ENCODE measurements around the gene NR3C1. TPM values are rescaled to one million over a fixed set of nuclear protein-coding genes. Genes with fewer than 3 reads are reported as not detected.
A peak's percentile ranks its signal among the peaks of the same experiment; 100 is the strongest.

Gene NR3C1
- total RNA-seq, 2 donors from 2014 or later, result 67.8 to 73.5 TPM

DNA sequence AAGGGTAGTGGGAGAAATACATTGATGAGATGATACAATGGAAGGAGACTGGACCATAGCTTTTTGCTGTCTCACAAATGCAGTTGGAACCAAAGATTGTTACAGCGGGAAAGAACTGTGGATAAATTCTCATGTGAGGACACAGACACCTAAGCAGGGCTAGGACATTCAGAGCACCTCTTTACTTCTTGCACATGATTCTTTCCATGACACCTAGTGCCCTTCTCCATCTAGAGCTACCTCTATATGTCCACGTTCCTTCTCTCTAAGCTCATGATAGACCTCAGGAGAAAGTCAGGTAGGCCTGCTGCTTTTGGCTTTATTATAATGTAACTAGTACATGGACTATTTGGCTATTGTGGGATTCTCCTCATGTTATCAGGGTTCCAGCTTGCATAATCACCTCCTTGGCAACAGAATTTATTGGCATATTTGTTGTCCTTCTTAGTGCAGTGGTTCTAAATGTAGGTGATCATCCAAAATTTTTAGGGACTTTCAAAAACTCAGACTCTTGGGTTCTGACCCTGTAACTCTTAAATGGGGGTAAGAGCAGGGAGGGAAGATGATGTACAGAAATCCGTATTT lies 27.2 kb downstream of the NR3C1 start:
- no peak for DNase-seq (ENCODE audit: low spot score)
- intact Hi-C loops (cut with DNase I), result no loop called here

DNA sequence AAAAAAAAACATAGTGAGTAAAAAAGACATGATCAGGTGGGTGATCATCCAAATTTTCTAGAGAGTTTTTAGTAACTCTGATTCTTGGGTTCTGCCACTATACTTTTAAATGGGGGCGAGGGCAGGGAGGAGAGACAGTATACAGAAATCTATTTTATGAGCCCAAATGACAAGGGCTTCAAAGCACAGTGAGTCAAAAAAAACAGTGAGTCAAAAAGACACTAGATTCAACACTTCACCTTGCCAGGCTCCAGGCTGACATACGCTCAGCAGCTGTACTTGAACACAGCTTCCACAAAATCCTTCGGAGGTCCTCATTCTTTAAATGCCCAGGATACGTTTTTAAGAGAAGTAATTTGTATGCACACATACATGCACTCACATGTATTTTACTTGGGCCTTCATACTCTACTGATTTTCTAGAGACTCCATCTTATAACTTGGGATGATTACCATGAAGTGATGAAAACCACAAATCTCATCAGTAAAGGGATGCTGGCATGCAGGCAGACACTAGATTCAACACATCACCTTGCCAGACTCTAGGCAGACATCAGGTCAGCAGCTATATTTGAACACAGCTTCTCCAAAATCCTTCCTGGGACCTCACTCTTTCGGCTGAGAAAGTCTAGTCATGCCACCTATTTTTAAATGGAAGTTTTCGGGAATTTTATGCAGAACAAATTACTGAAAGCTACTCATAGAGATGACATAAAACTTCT lies 28.8 kb downstream of the NR3C1 start:
- intact Hi-C loops (cut with DNase I), result no loop called here
- no peak for DNase-seq (ENCODE audit: low spot score)

DNA sequence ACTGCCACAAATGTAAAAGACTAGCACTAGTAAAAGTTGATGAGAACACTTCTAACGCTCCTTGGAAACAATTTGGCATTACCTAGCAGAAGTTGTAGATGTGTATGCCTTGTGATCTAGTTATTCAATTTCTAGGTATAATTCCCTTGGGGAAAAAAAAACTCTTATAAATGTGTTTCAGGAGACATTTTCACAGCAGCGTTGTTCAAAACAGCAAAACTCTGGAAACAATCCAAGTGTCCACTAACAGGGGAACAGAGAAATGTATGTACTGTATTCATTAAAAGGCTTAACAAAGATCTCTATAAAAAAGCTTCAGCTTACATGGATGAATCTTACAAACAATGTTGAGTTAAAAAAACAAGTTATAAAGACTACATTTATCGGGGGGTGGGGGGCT lies 30.4 kb downstream of the NR3C1 start:
- intact Hi-C loops (cut with DNase I), result no loop called here
- no peak for DNase-seq (ENCODE audit: low spot score)

DNA sequence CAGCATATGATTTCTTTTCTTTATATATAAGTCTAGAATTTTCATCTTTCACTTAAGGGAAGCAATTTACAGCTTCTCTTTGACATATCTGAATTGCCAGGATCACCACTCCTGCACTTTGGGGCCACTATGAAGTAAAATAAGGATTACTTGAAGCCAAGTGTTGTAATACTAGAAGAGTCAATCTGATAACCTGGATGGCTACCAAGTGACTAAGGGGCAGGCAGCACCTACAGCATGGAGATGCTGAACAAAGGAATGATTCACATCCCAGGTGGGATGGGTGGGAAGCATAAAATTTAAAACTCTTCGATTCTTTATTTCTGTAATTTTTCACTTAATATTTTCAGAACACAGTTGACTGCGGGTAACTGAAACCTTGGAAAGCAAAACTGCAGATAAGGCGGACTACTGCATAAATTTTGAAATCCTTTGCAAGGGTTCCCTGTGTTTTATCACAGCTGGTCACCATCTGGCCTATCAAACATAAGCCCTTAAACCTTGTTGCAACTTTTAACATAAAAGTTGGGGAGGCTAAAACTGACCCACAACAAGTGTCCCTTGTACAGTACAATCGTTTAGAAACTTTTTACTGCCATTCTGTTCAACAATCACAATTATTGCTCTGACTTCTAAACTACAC lies 31.2 kb downstream of the NR3C1 start:
- no peak for DNase-seq (ENCODE audit: low spot score)
- intact Hi-C loops (cut with DNase I), result no loop called here

DNA sequence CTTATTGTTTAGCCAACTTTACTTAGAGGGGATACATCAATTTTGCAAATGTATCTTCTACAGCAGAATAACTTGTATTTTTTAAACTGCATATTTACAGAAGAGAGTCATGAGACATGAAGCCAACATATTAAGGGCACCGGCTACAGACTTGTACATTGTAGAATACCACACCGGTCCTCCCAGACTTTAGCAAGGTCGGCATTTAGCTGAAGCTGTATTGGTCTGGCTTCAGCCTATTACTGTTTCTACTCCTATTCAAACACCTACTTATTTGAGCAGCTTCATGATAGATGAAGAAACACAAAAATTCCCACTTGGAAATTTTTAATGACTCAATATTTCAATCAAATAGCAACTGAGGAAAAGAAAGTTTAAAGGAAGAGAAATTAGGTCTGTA lies 33.0 kb downstream of the NR3C1 start:
- DNase-seq (ENCODE audit: low spot score), result no peak
- intact Hi-C loops (cut with DNase I), result no loop called here

DNA sequence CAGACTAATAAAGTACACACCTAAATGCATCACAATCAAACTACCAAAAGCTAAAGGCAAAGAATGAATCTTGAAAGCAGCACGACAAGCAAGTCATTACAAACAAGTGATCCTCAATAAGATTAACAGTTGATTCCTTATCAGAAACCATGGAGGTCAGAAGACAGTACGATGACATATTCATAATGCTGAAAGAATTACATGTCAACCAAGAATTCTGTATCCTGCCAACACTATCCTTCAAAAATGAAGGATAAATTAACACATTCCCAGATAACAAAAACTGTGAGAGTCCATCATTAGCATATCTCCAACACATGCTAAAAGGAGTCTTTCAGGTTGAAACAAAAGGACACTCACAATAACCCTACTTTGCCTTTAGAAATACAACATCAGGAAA lies 39.4 kb downstream of the NR3C1 start:
- intact Hi-C loops (cut with DNase I), result no loop called here
- no peak for DNase-seq (ENCODE audit: low spot score)

DNA sequence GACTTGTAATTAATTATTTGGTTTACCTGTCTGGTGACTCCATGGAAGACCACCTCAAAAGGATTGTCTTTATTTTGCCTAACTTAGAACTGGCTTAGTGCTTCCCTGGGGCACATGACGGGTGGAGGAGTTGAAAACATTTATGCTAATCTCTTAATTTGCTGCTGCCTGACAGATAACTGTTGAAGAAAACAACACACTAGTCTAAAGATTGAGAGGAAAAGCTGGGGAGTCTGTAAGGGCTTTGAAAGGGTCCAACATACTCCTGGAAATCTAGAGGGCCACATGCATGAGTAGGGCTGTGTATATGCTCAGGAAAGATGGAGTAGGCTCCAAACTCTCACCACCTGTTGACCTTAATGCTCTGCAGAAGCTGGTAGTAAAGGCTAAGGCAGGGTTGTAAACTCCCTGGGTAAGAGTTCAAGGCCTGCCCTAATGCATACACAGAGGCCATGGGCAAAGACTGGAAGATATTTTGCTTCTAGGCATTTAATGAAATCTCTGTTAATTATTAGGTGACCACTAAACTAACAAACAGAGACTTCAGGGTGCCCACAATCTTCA lies 40.7 kb downstream of the NR3C1 start:
- intact Hi-C loops (cut with DNase I), result no loop called here
- DNase-seq (ENCODE audit: low spot score), result no peak

DNA sequence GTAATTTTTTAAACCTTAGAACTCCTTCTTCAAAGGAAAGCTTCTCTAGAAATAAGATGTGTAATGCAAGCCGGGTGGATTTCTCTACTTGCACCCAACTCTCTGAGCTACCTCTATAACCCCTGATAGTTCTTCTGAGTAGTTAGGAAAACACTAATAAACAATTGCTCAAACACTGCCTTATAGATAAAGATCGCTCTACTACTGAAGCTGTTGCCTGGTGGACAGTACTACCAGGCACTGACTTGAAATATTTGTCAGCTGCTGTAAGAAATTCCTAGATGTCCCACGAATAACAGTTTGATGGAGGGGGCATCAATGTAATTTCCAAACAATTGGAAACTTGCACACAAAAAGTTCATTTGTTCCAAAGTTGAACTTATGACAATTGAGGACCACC lies 42.0 kb downstream of the NR3C1 start:
- DNase-seq (ENCODE audit: low spot score), result no peak
- intact Hi-C loops (cut with DNase I), result no loop called here

DNA sequence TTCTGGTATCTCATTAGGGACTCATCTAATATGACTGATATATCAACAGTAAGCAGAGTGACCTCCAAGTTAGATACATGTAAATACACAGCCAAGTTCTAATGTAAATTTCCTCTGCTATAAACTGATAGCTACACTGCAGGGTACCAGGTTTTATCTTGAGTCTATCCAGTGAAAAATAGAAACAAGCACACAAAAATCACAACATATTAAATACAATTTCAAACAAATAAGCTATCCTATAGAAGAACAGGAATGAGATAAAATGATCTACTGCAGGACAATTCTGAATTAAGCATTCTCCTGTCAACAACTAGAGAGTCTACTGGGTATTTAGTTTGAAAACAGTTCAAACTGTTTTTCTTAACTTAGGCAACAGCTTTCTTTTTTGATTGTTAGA lies 42.7 kb downstream of the NR3C1 start:
- no peak for DNase-seq (ENCODE audit: low spot score)
- intact Hi-C loops (cut with DNase I), result no loop called here

DNA sequence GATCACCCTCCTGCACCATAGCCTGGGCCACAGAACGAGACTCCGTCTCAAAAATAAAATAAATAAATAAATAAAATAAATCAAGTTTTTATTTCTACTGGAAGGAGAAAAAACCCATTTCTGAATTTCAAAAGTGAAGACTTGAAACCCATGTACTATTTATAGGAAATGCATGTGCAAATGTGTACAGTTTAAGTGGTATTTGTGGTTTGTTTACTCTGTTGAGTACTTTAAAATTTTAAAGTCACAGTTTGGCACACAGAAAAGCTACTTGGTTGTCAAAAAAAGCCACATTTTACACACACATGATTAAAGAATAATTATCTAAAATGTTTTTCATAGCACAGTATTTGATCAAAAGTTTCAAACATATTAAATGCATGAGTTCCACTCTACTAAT lies 43.6 kb downstream of the NR3C1 start:
- intact Hi-C loops (cut with DNase I), result no loop called here
- no peak for DNase-seq (ENCODE audit: low spot score)

DNA sequence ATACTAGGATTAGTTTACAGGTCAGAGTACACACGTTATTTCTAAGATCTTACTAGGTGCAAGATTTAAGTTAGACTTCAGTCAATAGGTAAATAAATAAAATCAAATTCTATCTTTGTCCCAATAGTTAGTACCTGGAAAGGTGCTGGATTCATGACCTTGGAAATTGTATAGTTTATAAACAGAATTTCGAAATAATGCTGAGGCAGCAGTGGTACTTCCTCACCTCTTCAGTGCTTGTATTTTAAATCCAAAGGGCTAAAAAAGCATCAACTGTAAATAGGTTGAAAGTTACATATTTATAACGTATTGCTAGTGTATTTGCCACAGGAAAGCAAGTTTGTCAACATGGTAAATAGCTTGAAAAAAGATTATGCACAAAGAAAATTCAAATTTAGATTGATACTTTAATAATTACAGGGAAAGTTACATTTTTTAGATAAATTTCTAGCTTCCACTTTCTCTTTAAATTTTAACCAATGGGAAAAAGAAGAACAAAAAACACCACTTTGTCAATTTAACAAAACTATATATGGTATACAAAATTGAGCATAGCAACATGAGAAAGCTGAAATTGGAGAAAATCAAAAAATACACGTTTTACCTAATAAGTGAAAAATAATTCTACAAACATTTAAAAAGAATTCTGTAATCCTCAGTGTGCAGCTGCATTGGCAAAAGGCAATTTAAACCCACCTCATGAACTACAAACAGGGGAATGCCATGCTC lies 46.5 kb downstream of the NR3C1 start:
- intact Hi-C loops (cut with DNase I), result no loop called here
- DNase-seq (ENCODE audit: low spot score), result no peak

DNA sequence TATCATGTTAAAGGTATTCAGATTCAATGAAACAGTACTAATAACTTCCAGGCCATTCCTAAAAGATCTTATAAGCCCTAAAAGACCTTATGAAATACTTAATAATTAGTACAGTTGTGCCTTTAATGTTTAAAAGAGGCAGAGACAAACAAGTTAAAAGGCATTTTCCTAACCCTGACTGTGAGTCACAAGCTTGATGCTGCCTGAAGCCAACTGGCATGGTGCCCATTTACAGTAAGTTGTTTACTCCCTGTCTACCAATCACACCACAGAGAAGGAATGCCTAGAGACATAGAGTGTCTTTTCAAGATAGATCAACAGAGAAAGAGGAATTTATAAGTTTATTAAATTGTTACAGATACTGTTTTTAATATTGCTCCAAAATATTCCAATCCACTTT lies 47.8 kb downstream of the NR3C1 start:
- intact Hi-C loops (cut with DNase I), result no loop called here
- peak; percentile 80 for DNase-seq (ENCODE audit: low spot score)

DNA sequence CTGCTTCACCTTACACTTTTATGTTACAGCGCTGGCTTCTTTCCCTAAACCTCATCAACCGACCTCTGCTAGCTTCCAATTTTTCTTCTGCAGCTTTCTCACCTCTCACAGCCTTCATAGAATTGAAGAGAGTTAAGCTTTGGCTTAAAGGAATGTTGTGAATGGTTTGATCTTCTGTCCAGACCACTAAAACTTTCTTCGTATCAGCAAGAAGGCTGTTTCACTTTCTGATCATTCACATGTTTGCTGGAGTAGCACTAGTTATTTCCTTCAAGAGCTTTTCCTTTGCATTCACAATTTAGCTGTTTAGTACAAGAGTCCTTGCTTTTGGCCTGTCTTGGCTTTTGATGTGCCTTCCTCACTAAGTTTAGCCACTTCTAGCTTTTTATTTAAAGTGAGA lies 49.5 kb downstream of the NR3C1 start:
- intact Hi-C loops (cut with DNase I), result no loop called here
- DNase-seq (ENCODE audit: low spot score), result no peak

DNA sequence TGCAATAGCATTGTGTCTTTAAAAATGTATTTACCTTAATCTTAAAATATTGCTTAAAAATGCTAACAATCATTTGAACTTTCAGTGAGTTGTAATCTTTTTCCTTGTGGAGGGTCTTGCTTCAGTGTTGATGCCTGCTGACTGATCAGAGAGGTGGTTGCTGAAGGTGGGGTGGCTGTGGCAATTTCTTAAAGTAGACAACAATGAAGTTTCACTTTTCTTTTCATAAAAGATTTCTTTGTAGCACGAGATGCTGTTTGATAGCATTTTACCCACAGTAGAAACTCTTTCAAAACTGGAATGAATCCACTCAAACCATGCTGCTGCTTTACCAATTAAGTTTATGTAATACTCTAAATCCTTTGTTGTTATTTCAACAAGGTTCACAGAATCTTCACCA lies 50.8 kb downstream of the NR3C1 start:
- no peak for DNase-seq (ENCODE audit: low spot score)
- intact Hi-C loops (cut with DNase I), result no loop called here

DNA sequence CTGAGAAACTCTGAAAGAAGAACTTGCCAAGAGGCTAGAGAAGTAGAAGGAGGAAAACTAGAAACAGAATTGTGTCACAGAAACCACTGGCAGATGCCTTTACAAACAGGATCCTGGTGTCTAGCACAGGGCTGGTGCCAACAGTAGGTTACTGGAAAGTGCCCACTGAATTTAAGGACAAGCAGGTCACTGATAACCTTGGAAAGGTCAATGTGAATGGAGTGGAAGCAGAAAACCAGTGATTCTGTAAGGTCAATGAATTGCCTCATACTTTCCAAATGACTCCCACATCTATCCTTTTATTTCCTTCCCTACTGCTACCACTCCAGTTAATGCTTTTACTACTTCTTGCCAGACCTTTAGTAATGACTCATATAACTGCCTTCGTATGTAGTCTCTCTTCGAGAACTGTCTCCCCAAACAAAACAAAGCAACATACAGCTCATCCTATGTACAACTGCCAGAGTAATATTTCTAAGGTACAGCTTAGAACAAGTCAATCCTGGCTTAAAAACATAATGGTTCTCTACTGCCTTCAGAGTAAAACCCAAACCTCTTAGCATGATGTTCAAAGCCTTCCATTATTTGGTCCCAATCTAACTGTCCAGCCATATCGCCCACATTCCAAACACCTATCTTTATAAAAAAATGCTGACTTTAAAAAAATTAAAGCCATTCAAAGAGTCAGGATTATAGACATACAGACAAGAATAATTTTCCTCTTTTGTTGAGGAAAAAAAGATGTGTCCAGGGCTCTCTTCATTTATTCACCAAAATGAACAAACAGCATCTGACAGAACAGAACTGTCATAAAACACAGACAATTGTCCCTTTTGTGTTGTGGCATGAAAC lies 52.5 kb downstream of the NR3C1 start:
- intact Hi-C loops (cut with DNase I), result no loop called here
- no peak for DNase-seq (ENCODE audit: low spot score)

DNA sequence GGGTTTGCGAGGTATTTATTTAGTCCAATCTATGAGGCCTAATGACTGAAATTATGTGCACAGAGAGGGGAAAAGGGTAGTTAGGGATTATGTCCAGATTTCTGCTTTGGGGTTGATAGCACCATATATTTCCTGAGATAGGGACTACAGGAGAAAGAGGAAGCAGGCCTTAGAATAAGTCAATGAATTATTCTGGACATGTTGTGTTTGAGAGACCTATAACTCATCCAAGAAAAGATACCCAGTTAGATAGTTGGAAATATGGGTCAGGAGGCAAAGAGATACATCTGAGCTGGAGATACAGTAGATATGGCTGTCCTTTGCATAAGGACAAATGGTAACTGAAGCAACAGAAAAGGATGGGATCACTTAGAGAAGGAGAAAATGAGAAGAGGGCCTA lies 53.1 kb downstream of the NR3C1 start:
- intact Hi-C loops (cut with DNase I), result no loop called here

DNA sequence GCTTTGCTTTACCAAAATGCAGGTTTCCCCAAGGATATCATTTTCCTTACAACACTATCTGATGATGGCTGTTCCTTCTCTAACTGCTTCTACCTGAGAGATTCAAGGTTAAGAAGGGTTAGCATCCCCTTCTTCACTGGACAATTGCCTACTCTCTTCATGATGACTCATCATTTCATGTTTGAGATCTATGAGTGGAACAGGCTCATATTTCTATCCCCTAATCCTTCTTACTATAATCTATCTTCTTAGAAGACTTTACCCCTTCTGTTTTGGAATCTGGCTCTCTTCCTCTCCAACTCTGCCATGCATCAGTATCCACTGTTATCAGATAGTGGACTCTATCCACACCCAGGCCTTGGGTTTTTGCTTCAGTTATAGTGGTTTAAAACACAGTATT lies 54.3 kb downstream of the NR3C1 start:
- DNase-seq (ENCODE audit: low spot score), result no peak
- intact Hi-C loops (cut with DNase I), result no loop called here

More for the DNA sequence above, 53.1 kb downstream of the NR3C1 start:
- DNase-seq (ENCODE audit: low spot score), result no peak

DNA sequence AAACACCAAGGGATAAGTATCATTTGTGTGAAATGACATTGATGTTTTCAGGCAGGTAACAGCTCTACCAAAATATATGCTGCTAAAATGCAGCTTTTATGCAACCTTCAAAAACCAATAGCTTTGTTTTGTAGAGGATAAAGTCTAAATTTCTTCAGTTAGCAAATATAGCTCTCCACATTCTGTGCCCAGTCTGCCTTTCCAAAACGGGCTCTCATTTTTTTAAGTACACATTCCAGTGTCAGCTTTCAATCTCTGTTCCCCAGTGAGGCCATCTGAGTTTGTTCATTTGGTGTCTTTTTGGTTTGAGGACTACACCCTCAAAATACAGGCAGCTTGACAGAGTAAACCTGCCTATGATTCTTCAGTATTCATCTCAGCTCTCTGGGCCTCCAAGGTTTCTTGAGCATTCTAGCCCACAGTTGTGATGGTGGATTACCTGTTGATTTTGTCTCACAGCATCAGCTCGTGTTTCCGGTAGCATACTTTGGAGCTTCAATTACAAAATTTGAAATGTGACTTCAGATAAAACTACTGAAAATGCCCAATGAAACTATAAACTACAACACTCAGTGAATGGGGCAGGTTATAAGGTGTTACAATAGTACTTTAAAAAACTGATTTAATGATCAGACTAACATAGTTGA lies 55.7 kb downstream of the NR3C1 start:
- intact Hi-C loops (cut with DNase I), result no loop called here
- DNase-seq (ENCODE audit: low spot score), result no peak

DNA sequence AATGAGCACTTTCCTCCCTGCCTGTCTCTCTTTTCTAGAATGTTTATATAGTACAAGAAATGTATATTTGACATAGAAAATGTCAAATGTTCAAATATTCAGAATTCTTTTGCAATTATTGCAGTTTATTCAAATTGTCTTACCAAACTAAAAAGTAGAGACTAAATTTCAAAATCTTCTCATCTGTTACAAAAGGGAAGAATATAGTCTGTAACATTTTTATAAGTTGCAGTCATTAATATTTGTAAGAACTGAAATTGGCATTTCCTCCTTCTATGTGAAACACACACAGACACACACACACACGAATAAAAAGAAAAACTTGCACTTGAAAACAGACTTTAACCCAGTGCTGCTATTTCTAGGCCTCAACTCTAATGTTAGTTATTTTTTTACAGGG lies 56.4 kb downstream of the NR3C1 start:
- intact Hi-C loops (cut with DNase I), result no loop called here
- no peak for DNase-seq (ENCODE audit: low spot score)
